ENCODE measurements around the gene DPEP2NB.
A peak's percentile ranks its signal among the peaks of the same experiment; 100 is the strongest.

The DPEP2NB gene

DNA sequence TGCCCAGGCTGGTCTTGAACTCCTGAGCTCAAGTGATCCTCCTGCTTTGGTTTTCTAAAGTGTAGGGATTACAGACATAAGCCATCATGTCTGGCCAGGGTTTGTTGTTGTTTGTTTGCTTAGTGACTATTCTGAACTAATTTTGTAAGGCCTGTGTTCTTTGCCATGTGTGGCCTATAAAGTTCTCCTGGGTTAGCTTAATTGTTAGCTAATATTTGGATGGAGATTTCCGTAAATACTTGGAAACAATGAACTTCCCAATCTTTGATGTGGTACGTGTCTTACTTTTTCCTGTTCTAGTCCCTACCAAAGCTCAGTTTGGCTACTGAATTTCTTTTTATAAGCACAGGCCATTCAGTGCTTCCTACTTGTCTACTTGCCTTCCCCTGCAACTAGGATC lies 32.3 kb upstream of the DPEP2NB start:
- TF ChIP-seq, protein P1, sequence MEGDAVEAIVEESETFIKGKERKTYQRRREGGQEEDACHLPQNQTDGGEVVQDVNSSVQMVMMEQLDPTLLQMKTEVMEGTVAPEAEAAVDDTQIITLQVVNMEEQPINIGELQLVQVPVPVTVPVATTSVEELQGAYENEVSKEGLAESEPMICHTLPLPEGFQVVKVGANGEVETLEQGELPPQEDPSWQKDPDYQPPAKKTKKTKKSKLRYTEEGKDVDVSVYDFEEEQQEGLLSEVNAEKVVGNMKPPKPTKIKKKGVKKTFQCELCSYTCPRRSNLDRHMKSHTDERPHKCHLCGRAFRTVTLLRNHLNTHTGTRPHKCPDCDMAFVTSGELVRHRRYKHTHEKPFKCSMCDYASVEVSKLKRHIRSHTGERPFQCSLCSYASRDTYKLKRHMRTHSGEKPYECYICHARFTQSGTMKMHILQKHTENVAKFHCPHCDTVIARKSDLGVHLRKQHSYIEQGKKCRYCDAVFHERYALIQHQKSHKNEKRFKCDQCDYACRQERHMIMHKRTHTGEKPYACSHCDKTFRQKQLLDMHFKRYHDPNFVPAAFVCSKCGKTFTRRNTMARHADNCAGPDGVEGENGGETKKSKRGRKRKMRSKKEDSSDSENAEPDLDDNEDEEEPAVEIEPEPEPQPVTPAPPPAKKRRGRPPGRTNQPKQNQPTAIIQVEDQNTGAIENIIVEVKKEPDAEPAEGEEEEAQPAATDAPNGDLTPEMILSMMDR (IDR thresholded peaks at IDR 0.05) = no peak
- no peak for TF ChIP-seq ZFX (IDR thresholded peaks at IDR 0.05; ENCODE audit: borderline replicate concordance)
- H3K27ac ChIP-seq = peak overlapping the region; percentile 25; the same call in 1 of the 2 replicates

GRCh38 chr16:68046106-68046505 lies 30.4 kb upstream of the DPEP2NB start:
- TF ChIP-seq, protein P1 (IDR thresholded peaks at IDR 0.05) = no peak
- TF ChIP-seq ZFX (IDR thresholded peaks at IDR 0.05; ENCODE audit: borderline replicate concordance) = no peak
- no peak overlapping the region for H3K27ac ChIP-seq

GRCh38 chr16:68041783-68042182 lies 26.1 kb upstream of the DPEP2NB start:
- H3K27ac ChIP-seq = no peak overlapping the region
- TF ChIP-seq ZFX (IDR thresholded peaks at IDR 0.05; ENCODE audit: borderline replicate concordance) = no peak
- TF ChIP-seq, protein P1 (IDR thresholded peaks at IDR 0.05) = no peak

DNA sequence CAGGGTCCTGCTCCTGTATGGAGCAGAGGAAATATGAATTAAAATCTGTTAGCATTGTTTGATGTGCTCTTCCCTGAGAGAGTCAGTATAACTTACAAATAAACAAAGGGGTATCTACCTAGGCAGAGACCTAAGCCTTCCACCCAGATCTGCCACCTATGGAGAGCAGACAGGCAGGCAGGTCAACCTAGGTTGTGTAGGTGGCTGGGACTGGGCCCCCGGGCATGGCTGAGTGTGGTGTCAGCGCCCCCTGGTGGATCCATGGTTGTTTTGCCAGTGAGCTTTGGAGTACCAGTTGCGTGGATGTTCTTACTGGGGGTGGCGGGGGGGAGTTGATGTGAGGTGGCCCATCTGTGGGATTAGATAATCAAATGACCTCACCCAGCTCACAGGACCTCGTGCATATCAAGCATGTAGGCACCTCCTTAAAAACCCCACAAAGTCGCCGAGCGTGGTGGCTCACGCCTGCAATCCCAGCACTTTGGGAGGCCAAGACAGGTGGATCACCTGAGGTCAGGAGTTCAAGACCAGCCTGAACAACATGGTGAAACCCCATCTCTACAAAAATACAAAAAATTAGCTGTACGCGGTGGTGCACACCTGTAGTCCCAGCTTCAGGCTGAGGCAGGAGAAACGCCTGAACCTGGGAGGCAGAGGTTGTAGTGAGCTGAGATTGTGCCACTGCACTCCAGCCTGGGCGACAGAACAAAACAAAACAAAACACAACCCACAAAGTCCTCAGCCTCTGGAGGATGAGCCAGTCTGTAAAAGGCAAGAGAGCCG lies 25.0 kb upstream of the DPEP2NB start:
- TF ChIP-seq ZFX (IDR thresholded peaks at IDR 0.05; ENCODE audit: borderline replicate concordance) = no peak
- TF ChIP-seq, protein P1 (IDR thresholded peaks at IDR 0.05) = peak; percentile 94
- no peak overlapping the region for H3K27ac ChIP-seq

- no peak overlapping the region for H3K27ac ChIP-seq
These were observed 22.3 kb upstream of the DPEP2NB start for GRCh38 chr16:68037841-68038597.

DNA sequence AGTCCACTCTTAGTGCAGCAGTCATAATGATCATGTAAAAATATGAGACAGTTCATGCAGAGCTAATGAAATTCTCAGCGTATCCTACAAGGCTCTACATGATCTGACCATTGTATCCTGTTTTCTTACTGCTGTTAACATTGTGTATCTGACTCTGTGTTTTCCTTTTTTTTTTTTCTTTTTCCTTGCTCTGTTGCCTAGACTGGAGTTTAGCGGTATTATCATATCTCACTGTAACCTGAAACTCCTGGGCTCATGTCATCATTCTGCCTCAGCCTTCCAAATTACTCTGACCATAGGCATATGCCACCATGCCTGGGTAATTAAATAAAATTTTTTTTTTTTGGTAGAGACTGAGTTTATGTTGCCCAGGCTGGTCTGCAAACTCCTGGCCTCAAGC lies 19.5 kb upstream of the DPEP2NB start:
- no peak for TF ChIP-seq ZFX (IDR thresholded peaks at IDR 0.05; ENCODE audit: borderline replicate concordance)
- TF ChIP-seq, protein P1 (IDR thresholded peaks at IDR 0.05) = no peak

More at GRCh38 chr16:68037841-68038597, 22.3 kb upstream of the DPEP2NB start:
- TF ChIP-seq, protein P1 (IDR thresholded peaks at IDR 0.05) = no peak
- TF ChIP-seq ZFX (IDR thresholded peaks at IDR 0.05; ENCODE audit: borderline replicate concordance) = no peak

GRCh38 chr16:68033101-68033500 lies 17.4 kb upstream of the DPEP2NB start:
- TF ChIP-seq, protein P1 (IDR thresholded peaks at IDR 0.05) = no peak
- TF ChIP-seq ZFX (IDR thresholded peaks at IDR 0.05; ENCODE audit: borderline replicate concordance) = no peak
- no peak overlapping the region for H3K27ac ChIP-seq

More for the DNA sequence above, 19.5 kb upstream of the DPEP2NB start:
- H3K27ac ChIP-seq = no peak overlapping the region

Measured in 22Rv1 (cell line).